Measurements from ENCODE around the gene ARNT2.

ARNT2 gene

GRCh38 chr15:80565988-80566387 lies 161.8 kb downstream of the ARNT2 start:
- in situ Hi-C loops (cut with MboI; ENCODE audit: low sequenced_read_pairs, unreplicated experiment) = no loop called here

GRCh38 chr15:80567721-80568157 lies 163.6 kb downstream of the ARNT2 start:
- in situ Hi-C loops (cut with MboI; ENCODE audit: low sequenced_read_pairs, unreplicated experiment) = no loop called here
- DNase-seq (ENCODE audit: low spot score) = peak; percentile 64
- TF ChIP-seq, protein P1, sequence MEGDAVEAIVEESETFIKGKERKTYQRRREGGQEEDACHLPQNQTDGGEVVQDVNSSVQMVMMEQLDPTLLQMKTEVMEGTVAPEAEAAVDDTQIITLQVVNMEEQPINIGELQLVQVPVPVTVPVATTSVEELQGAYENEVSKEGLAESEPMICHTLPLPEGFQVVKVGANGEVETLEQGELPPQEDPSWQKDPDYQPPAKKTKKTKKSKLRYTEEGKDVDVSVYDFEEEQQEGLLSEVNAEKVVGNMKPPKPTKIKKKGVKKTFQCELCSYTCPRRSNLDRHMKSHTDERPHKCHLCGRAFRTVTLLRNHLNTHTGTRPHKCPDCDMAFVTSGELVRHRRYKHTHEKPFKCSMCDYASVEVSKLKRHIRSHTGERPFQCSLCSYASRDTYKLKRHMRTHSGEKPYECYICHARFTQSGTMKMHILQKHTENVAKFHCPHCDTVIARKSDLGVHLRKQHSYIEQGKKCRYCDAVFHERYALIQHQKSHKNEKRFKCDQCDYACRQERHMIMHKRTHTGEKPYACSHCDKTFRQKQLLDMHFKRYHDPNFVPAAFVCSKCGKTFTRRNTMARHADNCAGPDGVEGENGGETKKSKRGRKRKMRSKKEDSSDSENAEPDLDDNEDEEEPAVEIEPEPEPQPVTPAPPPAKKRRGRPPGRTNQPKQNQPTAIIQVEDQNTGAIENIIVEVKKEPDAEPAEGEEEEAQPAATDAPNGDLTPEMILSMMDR (IDR thresholded peaks at IDR 0.05; ENCODE audit: borderline replicate concordance, control extremely low read depth, extremely low read depth, insufficient read depth, missing control alignments) = no peak

More at GRCh38 chr15:80565988-80566387, 161.8 kb downstream of the ARNT2 start:
- TF ChIP-seq, protein P1 (IDR thresholded peaks at IDR 0.05; ENCODE audit: borderline replicate concordance, control extremely low read depth, extremely low read depth, insufficient read depth, missing control alignments) = no peak
- no peak for DNase-seq (ENCODE audit: low spot score)

- TF ChIP-seq, protein P1 (IDR thresholded peaks at IDR 0.05; ENCODE audit: borderline replicate concordance, control extremely low read depth, extremely low read depth, insufficient read depth, missing control alignments) = no peak
- in situ Hi-C loops (cut with MboI; ENCODE audit: low sequenced_read_pairs, unreplicated experiment) = no loop called here
- no peak for DNase-seq (ENCODE audit: low spot score)
Measured at GRCh38 chr15:80568298-80568697, 164.1 kb downstream of the ARNT2 start.

- in situ Hi-C loops (cut with MboI; ENCODE audit: low sequenced_read_pairs, unreplicated experiment) = no loop called here
- TF ChIP-seq, protein P1 (IDR thresholded peaks at IDR 0.05; ENCODE audit: borderline replicate concordance, control extremely low read depth, extremely low read depth, insufficient read depth, missing control alignments) = no peak
- no peak for DNase-seq (ENCODE audit: low spot score)
Measured at GRCh38 chr15:80568876-80569605, 164.9 kb downstream of the ARNT2 start.

DNA sequence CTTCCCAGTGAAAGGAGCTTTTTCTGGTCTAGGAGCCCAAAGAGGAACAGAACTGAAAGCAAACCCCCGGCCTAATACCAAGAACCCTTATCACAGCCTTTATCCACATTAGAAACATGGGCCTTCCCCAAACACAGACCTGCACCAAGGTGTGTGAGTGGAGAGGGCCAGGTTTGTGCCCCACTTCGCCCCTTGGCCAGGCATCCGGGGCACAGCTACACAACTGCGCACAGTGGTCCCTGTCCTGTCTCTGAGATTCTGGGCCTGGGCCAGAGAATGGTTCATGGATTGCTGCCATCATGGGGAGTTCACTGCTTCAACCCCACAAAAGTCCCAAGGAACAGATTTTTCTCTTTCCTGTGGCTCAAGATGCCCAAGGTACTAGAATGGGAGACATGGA lies 165.5 kb downstream of the ARNT2 start:
- TF ChIP-seq, protein P1 (IDR thresholded peaks at IDR 0.05; ENCODE audit: borderline replicate concordance, control extremely low read depth, extremely low read depth, insufficient read depth, missing control alignments) = no peak
- DNase-seq (ENCODE audit: low spot score) = no peak
- in situ Hi-C loops (cut with MboI; ENCODE audit: low sequenced_read_pairs, unreplicated experiment) = no loop called here

DNA sequence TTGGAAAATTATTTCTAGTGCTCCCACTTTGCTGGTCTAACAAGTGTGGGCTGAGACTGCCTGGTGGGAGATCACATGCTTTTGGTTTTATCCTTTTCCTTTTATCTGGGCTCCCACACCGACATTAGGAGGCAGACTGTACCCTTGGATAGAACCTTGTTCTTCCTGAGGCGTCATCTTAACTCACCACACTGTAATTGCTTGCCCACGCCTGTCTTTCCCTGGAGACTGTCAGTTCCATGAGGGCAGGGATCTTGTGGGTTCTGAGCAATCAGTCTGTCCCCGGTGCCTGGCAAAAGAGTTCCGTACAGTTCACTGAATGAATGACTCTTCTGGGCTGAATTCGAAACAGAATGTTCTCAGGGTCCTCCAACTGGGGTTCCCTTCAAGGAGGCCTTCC lies 166.4 kb downstream of the ARNT2 start:
- TF ChIP-seq, protein P1 (IDR thresholded peaks at IDR 0.05; ENCODE audit: borderline replicate concordance, control extremely low read depth, extremely low read depth, insufficient read depth, missing control alignments) = no peak
- DNase-seq (ENCODE audit: low spot score) = no peak
- in situ Hi-C loops (cut with MboI; ENCODE audit: low sequenced_read_pairs, unreplicated experiment) = no loop called here

All from GM13976 (cell line).